Astrocyte (in vitro differentiated cells and primary cell): ENCODE data around the gene AP3S1. TPM values are rescaled to one million over a fixed set of nuclear protein-coding genes. Genes with fewer than 3 reads are reported as not detected.
A peak's percentile ranks its signal among the peaks of the same experiment; 100 is the strongest.

Experiments used
- DNase-seq: peaks from one replicate; pipeline ENCODE4 v3.0.0-alpha.2; 2010; ENCODE audit warnings: low read depth
- FAIRE-seq: peaks from 2 replicates; lab custom pipeline; 2011; peaks lifted over from hg19 to GRCh38; lab: Jason Lieb, UNC
- H2AFZ ChIP-seq: 2 replicates; pipeline ENCODE4 v1.6.0; 2012; ENCODE audit warnings: low read depth, low read length, inconsistent platforms
- H3K27ac ChIP-seq: 2 replicates; pipeline ENCODE4 v1.5.1; 2011; ENCODE audit warnings: low read depth, low read length, inconsistent platforms
- H3K27me3 ChIP-seq: 2 replicates; pipeline ENCODE4 v1.6.0; 2011; ENCODE audit warnings: low read length, inconsistent platforms; ENCODE audit not compliant: insufficient read depth
- H3K36me3 ChIP-seq: 2 replicates; pipeline ENCODE4 v1.5.1; 2011; ENCODE audit warnings: low read length, inconsistent platforms; ENCODE audit not compliant: insufficient read depth
- H3K4me1 ChIP-seq: 2 replicates; pipeline ENCODE4 v1.5.1; 2011; ENCODE audit warnings: low read length, inconsistent platforms; ENCODE audit not compliant: insufficient read depth
- H3K4me2 ChIP-seq: 2 replicates; pipeline ENCODE4 v1.6.0; 2012; ENCODE audit warnings: low read length, inconsistent platforms
- H3K4me3 ChIP-seq: 2 replicates; pipeline ENCODE4 v1.5.1; 2011; ENCODE audit warnings: low read depth, mild to moderate bottlenecking, low read length, inconsistent platforms; ENCODE audit not compliant: insufficient read depth
- H3K79me2 ChIP-seq: 2 replicates; pipeline ENCODE4 v1.6.0; 2012; ENCODE audit warnings: mild to moderate bottlenecking, low read length, inconsistent platforms; ENCODE audit not compliant: insufficient read depth
- H3K9ac ChIP-seq: 2 replicates; pipeline ENCODE4 v1.6.0; 2012; ENCODE audit warnings: mild to moderate bottlenecking, low read length, inconsistent platforms
- H3K9me3 ChIP-seq: 2 replicates; pipeline ENCODE4 v1.5.1; 2012; ENCODE audit warnings: low read depth, mild to moderate bottlenecking, low read length, inconsistent platforms; ENCODE audit not compliant: insufficient read depth
- H4K20me1 ChIP-seq: 2 replicates; pipeline ENCODE4 v1.6.0; 2012; ENCODE audit warnings: low read length, inconsistent platforms; ENCODE audit not compliant: insufficient read depth
- H3K27ac Mint-ChIP-seq: one replicate; pipeline ENCODE4 v1.8.0; 2021; ENCODE audit warnings: mild to moderate bottlenecking, mixed read lengths; ENCODE audit not compliant: unreplicated experiment
- H3K27me3 Mint-ChIP-seq: one replicate; pipeline ENCODE4 v1.8.0; 2021; ENCODE audit warnings: low read depth, mixed read lengths; ENCODE audit not compliant: unreplicated experiment
- H3K36me3 Mint-ChIP-seq: one replicate; pipeline ENCODE4 v1.8.0; 2021; ENCODE audit warnings: low read depth, mixed read lengths; ENCODE audit not compliant: unreplicated experiment
- H3K4me1 Mint-ChIP-seq: one replicate; pipeline ENCODE4 v1.8.0; 2021; ENCODE audit warnings: low read depth, mixed read lengths; ENCODE audit not compliant: unreplicated experiment
- H3K4me3 Mint-ChIP-seq: one replicate; pipeline ENCODE4 v1.8.0; 2021; ENCODE audit warnings: mild to moderate bottlenecking, moderate library complexity, mixed read lengths; ENCODE audit not compliant: unreplicated experiment
- H3K9me3 Mint-ChIP-seq: one replicate; pipeline ENCODE4 v1.8.0; 2021; ENCODE audit warnings: mild to moderate bottlenecking, mixed read lengths; ENCODE audit not compliant: unreplicated experiment
- CTCF ChIP-seq: IDR thresholded peaks from 2 replicates; pipeline ENCODE4 v1.5.1; 2011; ENCODE audit warnings: low read depth, mild to moderate bottlenecking, inconsistent platforms, low read length, moderate library complexity; ENCODE audit not compliant: insufficient read depth
- EZH2 ChIP-seq: IDR thresholded peaks from 2 replicates; pipeline ENCODE4 v1.6.1; 2012; ENCODE audit warnings: mild to moderate bottlenecking, low read length, inconsistent platforms; ENCODE audit not compliant: insufficient read depth
- total RNA-seq: library from RNA; stranded (reverse); gene quantifications from 2 replicates; pipeline ENCODE4 v1.2.1, GENCODE V29; 2021

Gene AP3S1
- total RNA-seq, 1 donor from 2014 or later = 108 TPM

GRCh38 chr5:115869256-115869795, 27.6 kb downstream of the AP3S1 start:
- no peak overlapping the region for H2AFZ ChIP-seq
- DNase-seq (peak; percentile 57), FAIRE-seq (no peak)
- H3K9me3 Mint-ChIP-seq = no peaks in the 10 kb centered on the region
- peaks cover 7% of the 10 kb centered on the region for H3K36me3 ChIP-seq
- no peak overlapping the region for H3K4me2 ChIP-seq
- no peak overlapping the region for H3K4me3 ChIP-seq
- no peak overlapping the region for H3K27ac ChIP-seq
- no peak overlapping the region for H3K27ac Mint-ChIP-seq
- H3K79me2 ChIP-seq = peaks cover 30% of the 10 kb centered on the region
- peaks cover 6% of the 10 kb centered on the region for H3K4me1 Mint-ChIP-seq
- peaks cover 2% of the 10 kb centered on the region for H3K36me3 Mint-ChIP-seq
- H3K9me3 ChIP-seq = no peaks in the 10 kb centered on the region
- H3K4me1 ChIP-seq = peaks cover 6% of the 10 kb centered on the region
- no peaks in the 10 kb centered on the region for H3K27me3 Mint-ChIP-seq
- no peak overlapping the region for H3K4me3 Mint-ChIP-seq
- H4K20me1 ChIP-seq = peaks cover 47% of the 10 kb centered on the region
- no peaks in the 10 kb centered on the region for H3K27me3 ChIP-seq
- H3K9ac ChIP-seq = no peak overlapping the region
- no peak for TF ChIP-seq CTCF
- TF ChIP-seq EZH2 = no peak

- Histone ChIP-seq H3K4me2 (no peak overlapping the region), H3K27ac (no peak overlapping the region), H3K4me1 (peaks cover 6% of the 10 kb centered on the region), H3K36me3 (peaks cover 7% of the 10 kb centered on the region), H3K27me3 (no peaks in the 10 kb centered on the region), H2AFZ (no peak overlapping the region), H4K20me1 (peaks cover 43% of the 10 kb centered on the region), H3K9me3 (no peaks in the 10 kb centered on the region), H3K4me3 (no peak overlapping the region), H3K79me2 (peaks cover 4% of the 10 kb centered on the region), H3K9ac (no peak overlapping the region)
- FAIRE-seq (no peak), DNase-seq (no peak)
- no peak for TF ChIP-seq EZH2
- TF ChIP-seq CTCF = no peak
- Mint-ChIP-seq H3K27me3 (no peaks in the 10 kb centered on the region), H3K36me3 (peaks cover 3% of the 10 kb centered on the region), H3K4me3 (no peak overlapping the region), H3K9me3 (no peaks in the 10 kb centered on the region), H3K27ac (no peak overlapping the region), H3K4me1 (peaks cover 6% of the 10 kb centered on the region)
Observed at GRCh38 chr5:115872447-115872846, 30.7 kb downstream of the AP3S1 start.

- H3K27me3 ChIP-seq = no peaks in the 10 kb centered on the region
- no peak overlapping the region for H3K27ac ChIP-seq
- DNase-seq = peak; percentile 74
- Mint-ChIP-seq H3K9me3 (no peaks in the 10 kb centered on the region), H3K27ac (no peak overlapping the region), H3K36me3 (peaks cover 7% of the 10 kb centered on the region), H3K4me1 (peaks cover 6% of the 10 kb centered on the region), H3K27me3 (no peaks in the 10 kb centered on the region), H3K4me3 (no peak overlapping the region)
- no peak overlapping the region for H3K4me3 ChIP-seq
- no peak overlapping the region for H3K9ac ChIP-seq
- TF ChIP-seq EZH2 = no peak
- H3K9me3 ChIP-seq = no peaks in the 10 kb centered on the region
- H3K36me3 ChIP-seq = peaks cover 7% of the 10 kb centered on the region
- H3K79me2 ChIP-seq = peaks cover 6% of the 10 kb centered on the region
- H4K20me1 ChIP-seq = peaks cover 39% of the 10 kb centered on the region
- peak overlapping the region; percentile 39 for H3K4me2 ChIP-seq
- no peak overlapping the region for H2AFZ ChIP-seq
- H3K4me1 ChIP-seq = peaks cover 6% of the 10 kb centered on the region
- FAIRE-seq = no peak
Observed at GRCh38 chr5:115873392-115873791, 31.7 kb downstream of the AP3S1 start.
